ENCODE results near the gene SLC26A2. TPM values are rescaled to one million over a fixed set of nuclear protein-coding genes. Genes with fewer than 3 reads are reported as not detected.

Gene SLC26A2
- total RNA-seq, 1 experiment from 2014 or later, result 10.2 TPM

DNA sequence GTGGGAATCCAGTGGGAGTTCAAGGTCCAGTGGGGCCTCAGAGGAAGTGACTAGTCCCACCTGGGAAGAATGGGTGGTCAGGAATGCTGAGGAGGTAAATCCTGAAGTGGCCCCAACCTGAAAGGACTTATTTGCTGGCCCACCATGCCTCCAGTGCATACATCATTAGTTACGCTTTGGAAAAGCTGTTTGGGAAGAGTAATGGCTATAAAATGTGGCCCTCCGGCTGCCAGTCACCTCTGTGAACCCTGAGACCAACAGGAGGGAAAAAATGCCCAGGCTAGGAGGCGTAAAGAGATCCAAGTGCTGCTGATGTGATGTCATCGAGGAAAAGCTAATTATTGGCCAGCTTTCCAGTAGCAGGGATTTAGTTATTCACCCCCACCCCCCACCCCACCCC is 2.7 kb upstream of the SLC26A2 start:
- in situ Hi-C loops (cut with HindIII; ENCODE audit: low sequenced_read_pairs), result no loop called here
- no peak for DNase-seq (ENCODE audit: low spot score)

DNA sequence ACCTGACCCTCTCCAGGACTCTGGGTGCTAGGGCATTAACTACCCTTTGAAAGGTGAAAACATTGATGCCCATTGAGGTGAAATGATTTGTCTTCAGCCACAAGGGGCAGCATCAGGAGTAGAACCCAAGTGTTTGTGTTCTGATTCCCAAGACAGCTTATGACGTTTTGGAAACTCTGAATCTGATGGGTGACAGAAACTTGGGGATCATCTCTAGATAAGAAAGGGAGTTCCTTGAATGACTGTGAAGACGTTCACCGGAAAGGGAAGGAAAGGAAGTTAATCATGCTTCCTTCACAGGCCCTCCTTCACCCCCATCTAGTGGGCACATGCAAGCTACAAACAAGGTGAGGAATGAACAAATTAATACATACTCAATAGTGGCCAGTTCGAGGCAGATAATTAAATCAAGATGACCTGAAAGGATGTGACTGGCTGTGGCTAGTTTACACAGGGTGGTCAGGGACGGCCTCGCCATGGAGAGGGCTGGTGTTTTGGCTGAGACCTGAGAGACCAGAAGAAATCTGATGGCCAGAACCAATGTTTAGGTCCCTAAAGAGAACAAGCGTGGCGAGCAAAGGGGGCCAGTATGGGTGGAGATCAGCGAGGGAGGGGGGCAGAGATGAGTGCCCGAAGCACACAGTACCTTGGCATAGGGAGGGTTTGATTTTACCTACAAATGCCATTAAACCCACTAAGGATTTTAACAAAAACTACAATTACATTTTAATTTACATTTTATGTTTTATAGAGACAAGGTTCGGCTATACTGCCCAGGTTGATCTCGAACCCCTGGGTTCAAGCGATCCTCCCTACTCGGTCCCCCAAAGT is 937 bp upstream of the SLC26A2 start:
- in situ Hi-C loops (cut with HindIII; ENCODE audit: low sequenced_read_pairs), result no loop called here

GRCh38 chr5:149961186-149961685 is 678 bp downstream of the SLC26A2 start:
- in situ Hi-C loops (cut with HindIII; ENCODE audit: low sequenced_read_pairs), result no loop called here
- DNase-seq (ENCODE audit: low spot score), result peak; percentile 54

More for the DNA sequence above, 937 bp upstream of the SLC26A2 start:
- DNase-seq (ENCODE audit: low spot score), result peak; percentile 54

- in situ Hi-C loops (cut with HindIII; ENCODE audit: low sequenced_read_pairs), result no loop called here
- peak; percentile 81 for DNase-seq (ENCODE audit: low spot score)
Measured at GRCh38 chr5:149961957-149962409, 1.4 kb downstream of the SLC26A2 start.

- peak; percentile 18 for DNase-seq (ENCODE audit: low spot score)
- in situ Hi-C loops (cut with HindIII; ENCODE audit: low sequenced_read_pairs), result no loop called here
Measured at GRCh38 chr5:149962601-149963300, 2.2 kb downstream of the SLC26A2 start.

DNA sequence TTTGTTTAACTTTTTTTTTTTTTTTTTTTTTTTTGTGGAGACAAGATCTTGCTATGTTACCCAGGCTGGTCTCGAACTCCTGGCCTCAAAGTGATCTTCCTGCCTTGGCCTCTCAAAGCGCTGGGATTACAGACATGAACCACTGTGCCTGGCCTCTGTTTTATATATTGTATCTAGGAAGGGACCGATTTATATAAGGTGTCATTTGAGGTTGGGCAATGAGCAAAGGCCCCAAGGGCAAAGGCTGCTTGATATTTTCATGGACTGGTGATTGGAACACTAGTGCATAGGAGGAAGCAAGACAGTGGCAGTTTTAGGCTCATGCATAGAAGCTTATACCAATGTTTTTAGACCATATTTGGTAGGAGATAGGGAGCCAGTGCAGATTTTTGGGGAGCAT is 3.2 kb downstream of the SLC26A2 start:
- DNase-seq (ENCODE audit: low spot score), result no peak
- in situ Hi-C loops (cut with HindIII; ENCODE audit: low sequenced_read_pairs), result no loop called here

DNA sequence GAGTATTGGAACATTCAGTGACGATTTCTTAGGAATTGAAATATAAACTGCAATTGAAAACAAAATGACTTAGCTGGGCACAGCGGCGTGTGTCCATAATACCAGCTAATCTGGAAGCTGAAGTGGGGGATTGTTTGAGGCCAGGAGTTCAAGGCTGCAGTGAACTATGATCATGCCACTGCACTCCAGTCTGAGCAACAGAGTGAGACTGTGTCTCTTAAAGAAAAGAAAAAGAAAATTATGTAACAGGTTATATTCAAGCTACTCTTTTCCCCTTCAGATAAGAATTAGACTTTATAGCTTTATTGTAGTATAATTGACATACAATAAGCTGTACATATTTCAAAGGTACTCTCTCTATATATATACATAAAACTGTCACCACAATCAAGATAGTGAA is 6.4 kb downstream of the SLC26A2 start:
- in situ Hi-C loops (cut with HindIII; ENCODE audit: low sequenced_read_pairs), result no loop called here
- DNase-seq (ENCODE audit: low spot score), result no peak

DNA sequence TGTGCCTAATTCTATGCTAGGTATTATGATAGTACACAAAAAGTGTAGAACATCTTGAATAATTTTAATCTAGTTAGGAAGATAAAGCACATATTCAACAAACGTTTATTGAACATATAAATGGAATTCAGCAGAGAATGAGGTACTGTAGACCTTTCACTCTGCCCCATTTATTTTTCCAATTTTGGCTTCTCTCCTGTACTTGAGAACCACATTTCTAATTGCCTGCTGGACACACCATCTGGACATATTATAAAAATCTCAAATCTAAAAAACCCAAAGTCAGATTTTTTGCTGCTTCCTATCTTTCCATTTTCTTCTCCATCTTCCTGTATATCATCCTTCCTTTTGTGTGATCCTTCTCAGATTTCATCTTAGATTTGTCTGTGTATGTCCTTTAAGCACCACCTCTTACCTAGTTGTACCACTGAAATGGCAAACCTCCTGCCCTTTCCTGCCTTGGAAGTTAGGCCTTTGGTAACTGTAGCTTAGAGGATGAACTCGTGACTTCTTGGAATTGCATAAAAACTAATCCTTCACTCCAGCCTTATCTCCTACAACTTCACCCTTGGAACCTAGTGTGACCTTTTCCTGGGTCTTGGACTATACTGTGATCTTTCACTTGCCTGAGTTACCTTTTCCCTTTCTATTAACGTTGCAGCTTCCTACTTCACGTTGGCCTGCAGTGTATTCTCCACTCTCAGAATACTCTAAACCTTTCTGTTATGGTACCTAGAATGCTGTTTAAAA is 8.8 kb downstream of the SLC26A2 start:
- in situ Hi-C loops (cut with HindIII; ENCODE audit: low sequenced_read_pairs), result no loop called here
- DNase-seq (ENCODE audit: low spot score), result peak; percentile 90

GRCh38 chr5:149975409-149975808 is 14.9 kb downstream of the SLC26A2 start:
- in situ Hi-C loops (cut with HindIII; ENCODE audit: low sequenced_read_pairs), result loop anchor here (25.0 kb wide), 1 partner anchor 338 kb away; no protein-coding TSS in a partner anchor

GRCh38 chr5:149979896-149980295 is 19.3 kb downstream of the SLC26A2 start:
- DNase-seq (ENCODE audit: low spot score), result no peak
- in situ Hi-C loops (cut with HindIII; ENCODE audit: low sequenced_read_pairs), result loop anchor here (25.0 kb wide), 1 partner anchor 343 kb away; no protein-coding TSS in a partner anchor

More at GRCh38 chr5:149975409-149975808, 14.9 kb downstream of the SLC26A2 start:
- DNase-seq (ENCODE audit: low spot score), result no peak

DNA sequence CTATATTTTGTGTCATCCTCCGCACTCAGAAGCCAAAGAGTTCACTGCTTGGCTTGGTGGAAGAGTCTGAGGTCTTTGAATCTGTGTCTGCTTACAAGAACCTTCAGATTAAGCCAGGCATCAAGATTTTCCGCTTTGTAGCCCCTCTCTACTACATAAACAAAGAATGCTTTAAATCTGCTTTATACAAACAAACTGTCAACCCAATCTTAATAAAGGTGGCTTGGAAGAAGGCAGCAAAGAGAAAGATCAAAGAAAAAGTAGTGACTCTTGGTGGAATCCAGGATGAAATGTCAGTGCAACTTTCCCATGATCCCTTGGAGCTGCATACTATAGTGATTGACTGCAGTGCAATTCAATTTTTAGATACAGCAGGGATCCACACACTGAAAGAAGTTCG is 20.6 kb downstream of the SLC26A2 start:
- in situ Hi-C loops (cut with HindIII; ENCODE audit: low sequenced_read_pairs), result loop anchor here (25.0 kb wide), 1 partner anchor 344 kb away; no protein-coding TSS in a partner anchor
- no peak for DNase-seq (ENCODE audit: low spot score)

DNA sequence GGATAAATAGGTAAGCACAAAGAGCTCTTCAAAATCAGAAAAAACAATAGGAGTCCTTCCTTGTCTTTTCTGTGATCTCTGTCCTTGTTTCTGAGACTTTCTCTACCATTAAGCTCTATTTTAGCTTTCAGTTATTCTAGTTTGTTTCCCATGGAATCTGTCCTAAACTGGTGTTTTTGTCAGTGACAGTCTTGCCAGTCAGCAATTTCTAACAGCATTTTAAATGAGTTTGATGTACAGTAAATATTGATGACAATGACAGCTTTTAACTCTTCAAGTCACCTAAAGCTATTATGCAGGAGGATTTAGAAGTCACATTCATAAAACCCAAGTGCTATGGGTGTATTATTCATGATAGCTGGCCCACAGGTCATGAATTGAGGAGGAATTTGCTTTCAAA is 21.9 kb downstream of the SLC26A2 start:
- no peak for DNase-seq (ENCODE audit: low spot score)
- in situ Hi-C loops (cut with HindIII; ENCODE audit: low sequenced_read_pairs), result loop anchor here (25.0 kb wide), 1 partner anchor 345 kb away; no protein-coding TSS in a partner anchor

DNA sequence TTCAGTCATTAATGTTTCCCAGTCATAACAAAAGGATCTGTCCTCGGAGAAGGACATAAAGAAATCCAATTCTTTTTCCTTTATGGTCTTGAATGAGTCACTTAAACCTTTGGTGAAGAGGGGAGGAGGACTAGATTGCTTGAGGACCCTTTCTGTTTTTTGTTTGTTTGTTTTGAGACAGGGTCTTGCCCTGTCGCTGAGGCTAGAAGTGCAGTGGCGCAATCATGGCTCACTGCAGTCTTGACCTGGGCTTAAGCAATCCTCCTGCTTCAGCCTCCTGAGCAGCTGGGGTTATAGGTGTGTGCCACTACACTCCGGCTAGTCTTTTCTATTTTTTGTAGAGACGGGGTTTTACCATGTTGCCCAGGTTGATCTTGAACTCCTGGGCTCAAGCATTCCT is 27.6 kb downstream of the SLC26A2 start:
- in situ Hi-C loops (cut with HindIII; ENCODE audit: low sequenced_read_pairs), result loop anchor here (25.0 kb wide), 1 partner anchor 351 kb away; no protein-coding TSS in a partner anchor
- no peak for DNase-seq (ENCODE audit: low spot score)

GRCh38 chr5:149990518-149991376 is 30.2 kb downstream of the SLC26A2 start:
- in situ Hi-C loops (cut with HindIII; ENCODE audit: low sequenced_read_pairs), result loop anchor here (25.0 kb wide), 1 partner anchor 353 kb away; no protein-coding TSS in a partner anchor
- peak; percentile 95 for DNase-seq (ENCODE audit: low spot score)

- no peak for DNase-seq (ENCODE audit: low spot score)
- in situ Hi-C loops (cut with HindIII; ENCODE audit: low sequenced_read_pairs), result loop anchor here (25.0 kb wide), 1 partner anchor 356 kb away; no protein-coding TSS in a partner anchor
Measured at GRCh38 chr5:149993471-149993870, 32.9 kb downstream of the SLC26A2 start.

GRCh38 chr5:149995385-149996204 is 35.0 kb downstream of the SLC26A2 start:
- no peak for DNase-seq (ENCODE audit: low spot score)
- in situ Hi-C loops (cut with HindIII; ENCODE audit: low sequenced_read_pairs), result loop anchor here (25.0 kb wide), 1 partner anchor 358 kb away; no protein-coding TSS in a partner anchor

DNA sequence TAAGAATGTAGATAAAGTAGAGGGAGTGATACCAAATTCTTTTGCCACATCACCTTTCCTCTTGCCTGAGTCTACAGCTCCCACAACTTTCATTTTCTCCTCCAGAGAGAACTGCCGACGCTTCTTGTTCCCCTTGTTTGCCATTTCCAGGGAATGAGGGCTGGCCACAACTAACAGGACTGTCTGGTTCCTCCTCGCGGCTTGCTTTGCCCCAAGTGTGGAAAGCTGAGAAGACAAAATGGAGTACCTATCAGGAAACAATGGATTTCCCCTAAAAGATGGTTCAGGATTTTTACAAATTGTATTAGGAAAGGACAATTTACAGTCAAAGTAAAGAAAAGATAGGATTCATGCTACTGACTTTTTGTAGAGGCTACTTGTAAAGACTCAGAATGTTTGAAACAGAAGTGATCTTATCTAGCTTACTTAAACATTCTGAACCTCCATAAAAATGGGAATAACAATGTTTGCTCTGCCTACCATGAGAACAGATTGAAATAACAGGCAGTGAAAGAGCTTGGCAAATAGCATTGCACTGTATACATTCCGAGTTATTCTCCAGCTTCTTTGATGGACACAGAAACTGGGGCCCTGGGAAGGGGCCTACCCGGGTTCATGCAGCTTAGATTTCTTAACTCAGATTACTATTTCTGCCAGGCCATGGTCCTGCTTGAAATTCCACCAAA is 35.8 kb downstream of the SLC26A2 start:
- in situ Hi-C loops (cut with HindIII; ENCODE audit: low sequenced_read_pairs), result loop anchor here (25.0 kb wide), 1 partner anchor 359 kb away; no protein-coding TSS in a partner anchor
- no peak for DNase-seq (ENCODE audit: low spot score)
